Vagina (tissue), 2 donors: ENCODE results near the gene RAB40C.

Source experiments
- POLR2AphosphoS5 ChIP-seq, 2 donors: sonication (generic); formaldehyde crosslinking; IDR thresholded peaks; one replicate each; pipeline ENCODE4 v1.9.0; 2017; ENCODE audit warnings: antibody characterized with exemption in 2 of 2, mild to moderate bottlenecking in 2 of 2, low read depth in 1 of 2; ENCODE audit not compliant: insufficient read depth in 1 of 2
- TF ChIP-seq, protein P1 (sequence below), 3 experiments: fragments of 450-650 bp in 2 of 3; fragments of 200-600 bp in 1 of 3; sonication (generic) in 1 of 3; IDR thresholded peaks; one replicate each; pipeline ENCODE4 v1.5.1; 2017 to 2019; ENCODE audit warnings: antibody characterized with exemption in 3 of 3, mild to moderate bottlenecking in 2 of 3, moderate library complexity in 2 of 3

- TF ChIP-seq POLR2AphosphoS5 (IDR thresholded peaks at IDR 0.05; ENCODE audit: insufficient read depth in 1 of 2, low read depth in 1 of 2): no peak
- TF ChIP-seq, protein P1, sequence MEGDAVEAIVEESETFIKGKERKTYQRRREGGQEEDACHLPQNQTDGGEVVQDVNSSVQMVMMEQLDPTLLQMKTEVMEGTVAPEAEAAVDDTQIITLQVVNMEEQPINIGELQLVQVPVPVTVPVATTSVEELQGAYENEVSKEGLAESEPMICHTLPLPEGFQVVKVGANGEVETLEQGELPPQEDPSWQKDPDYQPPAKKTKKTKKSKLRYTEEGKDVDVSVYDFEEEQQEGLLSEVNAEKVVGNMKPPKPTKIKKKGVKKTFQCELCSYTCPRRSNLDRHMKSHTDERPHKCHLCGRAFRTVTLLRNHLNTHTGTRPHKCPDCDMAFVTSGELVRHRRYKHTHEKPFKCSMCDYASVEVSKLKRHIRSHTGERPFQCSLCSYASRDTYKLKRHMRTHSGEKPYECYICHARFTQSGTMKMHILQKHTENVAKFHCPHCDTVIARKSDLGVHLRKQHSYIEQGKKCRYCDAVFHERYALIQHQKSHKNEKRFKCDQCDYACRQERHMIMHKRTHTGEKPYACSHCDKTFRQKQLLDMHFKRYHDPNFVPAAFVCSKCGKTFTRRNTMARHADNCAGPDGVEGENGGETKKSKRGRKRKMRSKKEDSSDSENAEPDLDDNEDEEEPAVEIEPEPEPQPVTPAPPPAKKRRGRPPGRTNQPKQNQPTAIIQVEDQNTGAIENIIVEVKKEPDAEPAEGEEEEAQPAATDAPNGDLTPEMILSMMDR (IDR thresholded peaks at IDR 0.05): no peak
Observed at GRCh38 chr16:552171-552570, 37.7 kb upstream of the RAB40C start.
